ENCODE results near the gene CENPQ.
"Not testable (repeated sequence)": the region's sequence is repeated elsewhere in the genome, so short reads cannot be mapped to it uniquely, and the experiment has no call there.

The CENPQ gene, protein sequence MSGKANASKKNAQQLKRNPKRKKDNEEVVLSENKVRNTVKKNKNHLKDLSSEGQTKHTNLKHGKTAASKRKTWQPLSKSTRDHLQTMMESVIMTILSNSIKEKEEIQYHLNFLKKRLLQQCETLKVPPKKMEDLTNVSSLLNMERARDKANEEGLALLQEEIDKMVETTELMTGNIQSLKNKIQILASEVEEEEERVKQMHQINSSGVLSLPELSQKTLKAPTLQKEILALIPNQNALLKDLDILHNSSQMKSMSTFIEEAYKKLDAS

DNA sequence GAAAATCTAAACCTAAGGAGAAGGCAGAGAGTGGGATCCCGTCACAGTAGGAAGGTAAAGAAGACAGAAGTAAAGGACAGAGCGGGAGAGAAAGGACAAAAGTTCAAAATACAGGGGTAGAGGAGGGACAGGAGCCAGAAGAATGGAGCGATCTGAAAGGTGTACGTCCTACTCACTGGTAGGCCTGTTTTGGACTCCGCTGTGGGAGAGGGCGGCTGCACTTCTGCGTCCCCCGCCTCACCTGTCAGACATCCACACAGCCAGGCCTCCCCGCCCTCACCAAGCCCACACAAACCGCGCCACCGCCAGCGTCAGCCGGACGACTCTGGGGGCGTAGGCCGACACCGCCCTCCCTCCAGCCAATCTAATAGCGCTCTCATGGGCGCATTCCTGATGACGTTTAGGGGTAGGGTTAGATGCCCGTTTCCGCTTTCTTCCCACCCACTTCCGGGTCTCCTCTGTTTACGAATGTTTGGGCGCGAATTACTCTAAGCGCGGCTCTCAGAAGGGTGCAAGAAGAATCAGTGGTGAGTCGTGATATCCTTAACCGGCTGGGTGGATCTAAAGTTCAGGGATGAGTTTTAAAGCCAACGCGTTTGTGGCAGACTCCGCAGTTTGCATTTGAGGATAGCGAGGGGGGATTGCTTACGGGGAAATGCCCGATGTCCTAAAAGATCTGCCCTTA lies at the start of gene CENPQ, which contains the start of gene MMUT:
Gene CENPQ (plus strand): TSS at position 444 of the 685 bp plus-strand sequence. CDS start 6,807 bp downstream, outside the sequence.
Gene MMUT (minus strand): TSS at position 327 of the 685 bp plus-strand sequence. CDS start 3,787 bp downstream, outside the sequence.
- peak; percentile 51 for DNase-seq

DNA sequence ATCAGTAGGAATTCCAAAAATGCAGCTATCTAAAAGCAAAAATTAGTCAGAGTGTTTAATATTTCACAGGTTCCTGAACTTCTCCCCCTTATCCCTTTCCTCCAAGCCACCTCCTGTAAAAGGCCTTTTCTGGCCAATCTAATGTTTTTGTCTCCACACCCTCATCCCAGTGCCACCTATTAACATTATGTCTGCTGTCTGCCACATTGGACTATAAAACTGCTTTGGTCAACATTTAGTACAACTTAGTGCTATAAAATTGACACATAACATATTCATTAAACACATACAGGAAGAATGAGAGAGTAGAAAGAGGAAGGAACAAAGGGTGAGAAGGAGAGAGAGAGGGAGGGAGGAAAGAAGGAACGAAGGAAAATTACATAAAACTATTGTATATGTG lies 47.8 kb upstream of the CENPQ start:
- no peak for DNase-seq

DNA sequence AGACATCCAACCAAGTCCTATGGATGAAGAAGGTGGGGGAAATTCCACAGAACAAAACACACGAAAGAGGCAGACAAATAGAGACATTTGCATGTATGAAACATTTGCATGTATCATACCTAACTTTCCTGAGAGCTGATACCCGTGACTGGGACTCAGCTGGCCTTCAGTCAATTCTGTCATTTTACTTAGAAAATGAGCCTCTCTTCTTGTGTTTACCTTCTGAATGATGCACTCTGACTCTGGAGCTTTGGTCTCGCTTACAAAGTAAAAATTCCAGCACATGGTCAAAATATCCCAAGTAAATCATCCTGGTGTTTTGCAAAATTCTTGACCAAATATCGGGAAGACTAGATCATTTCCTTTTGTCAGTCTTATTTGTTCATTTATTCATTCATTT lies 47.0 kb upstream of the CENPQ start:
- no peak for DNase-seq

DNA sequence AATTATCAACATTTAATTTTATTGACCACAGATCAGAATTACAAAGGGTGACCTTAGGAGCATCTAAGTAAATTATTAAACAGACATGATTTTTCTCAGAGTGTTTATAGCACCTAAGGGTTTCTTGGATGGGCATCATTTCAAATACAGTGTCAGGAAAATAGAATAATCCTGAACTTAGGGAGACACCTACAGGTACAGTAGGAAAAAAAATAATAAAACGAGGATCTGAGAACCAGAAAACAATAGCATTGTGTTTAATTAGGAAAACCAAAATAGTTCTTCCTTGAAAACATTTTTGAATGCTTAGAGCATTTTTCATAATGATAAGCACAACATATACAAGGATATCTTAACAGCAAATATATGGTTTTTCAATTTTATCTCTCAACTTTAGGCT lies 39.4 kb upstream of the CENPQ start:
- no peak for DNase-seq

DNA sequence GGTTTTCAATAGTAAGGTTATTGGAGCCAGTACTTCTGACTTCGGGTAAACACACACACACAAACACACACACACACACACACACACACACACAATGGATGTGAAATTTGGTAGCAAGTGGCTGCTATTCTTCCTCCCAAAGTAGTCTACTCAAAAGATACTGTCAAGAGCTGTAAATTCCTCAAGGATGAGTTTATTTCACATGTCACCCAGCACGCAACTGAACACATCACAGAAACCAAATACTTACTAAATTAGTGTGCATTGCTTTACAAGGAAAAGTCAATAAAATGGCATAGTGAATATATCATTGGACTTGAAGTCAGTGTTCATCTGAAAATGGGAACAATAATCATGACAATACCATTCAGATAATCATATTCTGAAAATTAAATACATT lies 33.0 kb upstream of the CENPQ start:
- no peak for DNase-seq

DNA sequence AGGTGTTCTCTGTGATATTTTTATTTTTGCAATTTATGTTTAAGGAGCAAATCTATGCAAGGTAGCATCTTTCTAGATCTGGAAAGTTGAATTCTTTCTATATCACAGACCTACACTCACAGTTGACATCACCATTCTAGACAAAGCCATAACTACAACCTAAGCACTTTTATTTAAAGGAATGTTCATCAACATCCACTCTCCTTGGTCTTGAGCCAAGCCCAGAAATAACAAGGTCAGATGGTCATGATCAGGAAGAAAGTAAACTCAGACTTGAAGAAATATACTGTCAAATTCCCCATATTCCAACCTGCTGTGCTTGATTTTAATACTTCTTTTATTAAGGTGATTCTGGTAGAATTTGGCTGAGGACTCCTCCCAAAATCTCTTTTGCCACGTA lies 32.3 kb upstream of the CENPQ start:
- DNase-seq: no peak

DNA sequence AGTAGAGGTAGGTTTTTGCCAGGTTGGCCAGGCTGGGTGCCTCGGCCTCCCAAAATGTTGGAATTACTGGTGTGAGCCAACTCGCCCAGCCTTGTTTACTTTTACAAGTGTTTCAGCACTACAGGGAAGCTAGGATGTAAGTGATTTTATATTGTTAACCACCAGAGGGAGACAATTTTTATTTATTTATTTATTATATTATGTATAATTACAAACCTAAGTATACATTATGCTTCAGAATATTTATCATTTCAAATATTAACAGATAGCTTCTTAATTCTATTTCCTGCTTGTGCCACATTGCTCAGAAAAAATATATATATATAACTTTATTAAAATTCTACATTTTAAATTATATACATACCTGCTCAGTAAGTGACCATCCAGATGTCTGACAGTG lies 9.9 kb upstream of the CENPQ start:
- DNase-seq: no peak

DNA sequence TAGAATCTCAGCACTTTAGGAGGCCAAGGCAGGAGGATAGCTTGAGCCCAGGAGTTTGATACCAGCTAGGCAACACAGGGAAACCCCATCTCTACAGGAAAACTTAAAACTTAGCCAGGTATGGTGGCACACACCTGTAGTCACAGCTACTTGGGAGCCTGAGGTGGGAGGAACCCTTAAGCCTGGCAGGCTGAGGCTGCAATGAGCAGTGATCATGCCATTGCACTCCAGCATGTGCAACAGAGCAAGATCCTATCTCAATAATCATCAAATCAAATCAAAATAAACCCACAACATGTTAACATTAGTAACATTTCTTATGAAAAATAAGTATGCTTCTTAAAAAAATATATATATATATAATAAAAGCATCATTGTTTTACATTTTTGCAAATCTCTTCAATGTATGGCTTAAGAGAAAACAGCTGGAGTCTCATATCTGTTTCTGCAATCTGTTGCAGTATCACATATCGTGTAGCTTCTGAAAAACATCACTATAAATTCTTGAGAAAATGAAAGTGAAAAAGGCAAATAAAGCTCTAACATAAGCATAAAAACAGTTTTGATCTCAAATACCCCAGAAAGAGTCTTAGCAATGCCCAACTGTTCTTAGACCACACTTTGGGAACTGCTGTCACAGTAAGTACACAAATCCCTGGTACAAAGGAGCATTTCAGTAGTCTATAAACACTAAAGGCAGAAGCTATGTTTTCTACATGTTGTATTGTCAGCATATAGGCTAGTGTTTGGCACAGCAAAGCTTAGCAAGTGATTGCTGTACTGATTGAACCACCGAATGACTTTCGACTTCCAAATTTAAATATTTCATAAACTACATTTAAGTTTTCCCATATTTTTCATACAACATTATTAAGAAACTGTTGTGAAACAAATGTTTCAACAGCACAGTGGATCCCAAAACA lies 8.1 kb upstream of the CENPQ start:
- DNase-seq: no peak

DNA sequence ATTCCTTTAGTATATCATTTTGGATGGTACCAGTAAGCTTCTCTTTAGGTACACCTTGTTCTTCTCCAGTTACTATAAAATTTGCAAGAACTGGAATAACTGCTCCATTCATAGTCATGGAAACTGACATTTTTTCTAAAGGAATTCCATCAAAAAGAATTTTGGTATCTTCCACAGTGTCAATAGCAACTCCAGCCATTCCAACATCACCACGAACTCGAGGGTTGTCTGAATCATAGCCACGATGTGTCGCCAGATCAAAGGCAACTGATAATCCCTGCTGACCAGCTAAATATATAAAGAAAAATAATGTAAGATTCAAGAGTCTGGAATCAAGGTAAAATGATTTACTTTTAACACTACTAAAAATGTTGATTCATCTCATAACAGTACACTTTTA lies 5.4 kb upstream of the CENPQ start:
- no peak for DNase-seq

DNA sequence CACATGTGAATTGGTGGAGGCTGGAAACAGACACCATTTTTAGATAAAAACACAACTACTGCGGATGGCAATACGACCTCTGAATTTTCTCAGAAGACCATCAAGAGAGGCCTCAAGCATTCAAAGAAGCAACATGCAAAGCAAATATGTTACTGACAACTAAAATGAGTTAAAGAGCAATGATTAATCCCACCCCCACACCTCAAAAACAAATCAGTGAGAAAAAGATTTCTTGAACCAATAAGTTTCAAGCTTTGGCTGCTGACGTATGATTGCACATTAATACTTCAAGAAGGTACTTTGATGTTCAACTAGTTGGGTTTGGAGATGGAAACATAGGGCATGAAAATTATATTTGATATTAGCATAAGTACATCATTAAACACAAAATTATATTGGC lies 1.1 kb upstream of the CENPQ start:
- DNase-seq: no peak

DNA sequence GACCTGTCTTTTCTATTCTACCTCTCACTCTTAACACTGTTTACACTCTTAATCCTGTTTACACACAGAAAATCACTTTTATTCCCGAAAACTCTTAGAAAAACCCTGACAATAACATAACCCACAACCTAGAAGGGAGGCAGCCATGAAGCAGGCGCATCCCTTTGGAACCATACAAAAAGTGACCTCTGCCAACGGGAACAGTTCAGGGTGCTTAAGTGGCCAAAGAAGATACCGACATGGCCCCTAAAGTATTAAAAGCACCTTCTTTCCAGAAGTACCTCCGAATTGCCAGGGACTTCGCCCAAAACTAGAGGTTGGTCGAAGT lies 607 bp upstream of the CENPQ start:
- no peak for DNase-seq

DNA sequence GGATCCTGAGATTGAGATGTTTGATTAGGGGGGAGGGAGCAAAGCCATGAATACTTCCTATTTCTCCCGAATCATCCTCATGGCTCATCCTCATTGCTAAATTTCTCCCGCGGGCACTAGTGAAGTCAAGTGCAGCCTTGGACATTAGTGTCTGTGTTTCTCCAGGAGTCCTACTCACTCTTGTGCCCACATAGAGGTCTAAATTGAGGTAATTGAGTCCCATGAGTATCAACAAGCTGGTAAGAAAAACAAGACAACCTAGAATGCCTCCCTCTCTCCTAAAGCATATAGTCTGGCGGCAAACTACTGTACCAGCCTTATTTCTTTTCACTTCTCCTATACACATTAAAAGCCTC lies 420 bp downstream of the CENPQ start:
- DNase-seq: no peak

DNA sequence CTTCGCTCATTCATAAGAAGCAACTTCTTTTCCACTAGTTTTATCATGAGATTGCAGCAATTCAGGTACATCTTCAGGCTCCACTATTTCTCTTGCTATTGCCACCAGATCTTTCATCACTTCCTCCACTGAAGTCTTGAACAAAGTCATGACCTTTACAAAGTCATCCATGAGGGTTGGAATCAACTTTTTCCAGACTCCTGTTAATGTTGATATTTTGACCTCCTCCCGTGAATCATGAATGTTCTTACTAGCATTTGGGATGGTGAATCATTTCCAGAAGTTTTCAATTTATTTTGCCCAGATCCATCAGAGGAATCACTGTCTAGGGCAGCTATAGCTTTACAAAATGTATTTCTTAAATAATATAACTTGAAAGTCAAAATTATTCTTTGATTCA lies 1.5 kb downstream of the CENPQ start:
- no peak for DNase-seq

DNA sequence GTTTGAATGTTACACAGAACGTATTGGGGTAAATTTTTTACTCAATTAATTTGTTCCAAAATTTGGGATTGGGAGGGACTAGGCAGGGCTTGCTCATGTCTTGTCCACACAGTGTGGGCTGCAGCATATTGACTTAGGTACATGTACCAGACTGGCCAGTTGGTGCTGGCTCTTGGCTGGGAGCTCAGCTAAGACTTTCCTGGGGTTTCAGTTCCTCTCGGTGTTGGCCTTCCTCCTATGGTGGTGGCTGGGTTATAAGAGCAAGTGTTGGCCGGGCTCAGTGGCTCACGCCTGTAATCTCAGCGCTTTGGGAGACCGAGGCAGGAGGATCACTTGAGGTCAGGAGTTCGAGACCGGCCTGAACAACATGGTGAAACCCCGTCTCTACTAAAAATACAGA lies 4.9 kb downstream of the CENPQ start:
- no peak for DNase-seq

DNA sequence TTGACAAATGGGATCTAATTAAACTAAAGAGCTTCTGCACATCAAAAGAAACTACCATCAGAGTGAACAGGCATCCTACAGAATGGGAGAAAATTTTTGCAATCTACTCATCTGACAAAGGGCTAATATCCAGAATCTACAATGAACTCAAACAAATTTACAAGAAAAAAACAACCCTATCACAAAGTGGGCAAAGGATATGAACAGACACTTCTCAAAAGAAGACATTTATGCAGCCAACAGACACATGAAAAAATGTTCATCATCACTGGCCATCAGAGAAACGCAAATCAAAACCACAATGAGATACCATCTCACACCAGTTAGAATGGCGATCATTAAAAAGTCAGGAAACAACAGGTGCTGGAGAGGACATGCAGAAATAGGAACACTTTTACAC lies 13.4 kb downstream of the CENPQ start:
- DNase-seq: not testable (repeated sequence)

DNA sequence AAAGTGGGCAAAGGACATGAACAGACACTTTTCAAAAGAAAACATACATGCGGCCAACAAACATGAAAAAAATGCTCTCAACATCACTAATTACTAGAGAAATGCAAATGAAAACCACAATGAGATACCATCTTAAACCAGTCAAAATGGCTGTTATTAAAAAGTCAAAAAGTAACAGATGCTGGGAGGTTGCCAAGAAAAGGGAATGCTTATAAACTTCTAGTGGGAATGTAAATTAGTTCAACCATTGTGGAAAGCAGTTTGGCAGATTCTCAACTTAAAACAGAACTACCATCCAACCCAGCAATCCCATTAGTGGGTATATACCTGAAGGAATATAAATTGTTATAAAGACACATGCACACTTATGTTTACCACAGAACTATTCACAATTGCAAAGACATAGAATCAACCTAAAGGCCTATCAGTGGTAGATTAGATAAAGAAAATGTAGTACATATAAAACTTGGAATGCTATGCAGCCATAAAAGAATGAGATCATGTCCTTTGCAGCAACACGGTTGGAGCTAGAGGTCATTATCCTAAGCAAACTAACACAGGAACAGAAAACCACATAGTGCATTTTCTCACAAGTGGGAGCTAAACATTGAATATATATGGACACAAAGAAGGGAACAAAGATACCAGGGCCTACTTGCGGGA lies 16.3 kb downstream of the CENPQ start:
- DNase-seq: no peak

DNA sequence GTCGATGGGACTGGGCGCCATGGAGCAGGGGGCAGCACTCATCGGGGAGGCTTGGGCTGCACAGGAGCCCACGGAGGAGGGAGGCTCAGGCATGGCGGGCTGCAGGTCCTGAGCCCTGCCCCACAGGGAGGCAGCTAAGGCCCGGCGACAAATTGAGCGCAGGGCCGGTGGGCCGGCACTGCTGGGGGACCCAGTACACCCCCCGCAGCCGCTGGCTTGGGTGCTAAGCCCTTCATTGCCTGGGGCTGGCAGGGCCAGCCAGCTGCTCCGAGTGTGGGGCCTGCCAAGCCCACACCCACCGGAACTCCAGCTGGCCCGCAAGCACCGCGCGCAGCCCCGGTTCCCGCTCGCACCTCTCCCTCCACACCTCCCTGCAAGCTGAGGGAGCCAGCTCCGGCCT lies 18.7 kb downstream of the CENPQ start:
- DNase-seq: not testable (repeated sequence)

DNA sequence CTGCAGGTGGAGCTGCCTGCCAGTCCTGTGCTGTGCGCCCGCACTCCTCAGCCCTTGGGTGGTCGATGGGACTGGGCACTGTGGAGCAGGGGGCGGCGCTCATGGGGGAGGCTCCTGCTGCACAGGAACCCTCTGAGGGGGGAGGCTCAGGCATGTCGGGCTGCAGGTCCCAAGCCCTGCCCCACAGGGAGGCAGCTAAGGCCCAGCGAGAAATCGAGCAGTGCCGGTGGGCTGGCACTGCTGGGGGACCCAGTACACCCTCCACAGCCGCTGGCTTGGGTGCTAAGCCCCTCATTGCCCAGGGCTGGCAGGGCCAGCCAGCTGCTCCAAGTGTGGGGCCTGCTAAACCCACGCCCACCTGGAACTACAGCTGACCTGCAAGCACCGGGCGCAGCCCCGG lies 20.2 kb downstream of the CENPQ start:
- not testable (repeated sequence) for DNase-seq

DNA sequence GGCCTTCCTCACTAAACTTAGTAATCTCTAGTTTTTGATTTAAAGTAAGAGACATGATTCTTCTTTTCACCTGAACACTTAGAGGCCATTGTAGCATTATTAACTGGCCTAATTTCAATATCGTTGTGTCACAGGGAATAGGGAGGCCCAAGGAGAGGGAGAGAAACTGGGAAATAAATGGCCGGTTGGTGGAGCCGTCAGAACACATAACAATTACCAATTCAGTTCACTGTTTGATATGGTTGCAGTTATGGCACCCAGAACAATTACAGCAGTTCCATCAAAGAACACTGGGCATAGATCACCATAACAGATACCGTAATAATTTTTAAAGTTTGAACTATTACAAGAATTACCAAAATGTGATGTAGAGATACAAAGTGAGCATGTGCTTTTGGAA lies 27.5 kb downstream of the CENPQ start:
- DNase-seq: no peak

DNA sequence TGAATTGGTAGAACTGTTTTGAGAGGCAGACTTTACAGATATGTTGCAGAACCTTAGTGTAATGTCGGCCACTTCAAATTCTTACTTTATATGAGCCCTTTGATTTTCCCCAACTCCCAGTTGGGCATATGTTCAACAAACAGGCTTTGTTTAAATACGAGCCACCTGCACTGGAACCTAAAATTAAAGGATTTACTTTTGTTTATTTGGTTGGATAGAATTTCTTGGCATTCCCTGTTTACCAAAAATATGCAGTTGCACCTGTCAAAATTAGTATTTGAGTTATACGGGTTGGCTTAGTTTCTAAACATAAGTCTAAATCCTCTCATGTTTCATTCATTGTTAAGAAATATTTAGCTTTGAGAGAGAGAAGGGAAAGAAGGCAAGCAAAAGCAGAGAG lies 34.1 kb downstream of the CENPQ start:
- no peak for DNase-seq

DNA sequence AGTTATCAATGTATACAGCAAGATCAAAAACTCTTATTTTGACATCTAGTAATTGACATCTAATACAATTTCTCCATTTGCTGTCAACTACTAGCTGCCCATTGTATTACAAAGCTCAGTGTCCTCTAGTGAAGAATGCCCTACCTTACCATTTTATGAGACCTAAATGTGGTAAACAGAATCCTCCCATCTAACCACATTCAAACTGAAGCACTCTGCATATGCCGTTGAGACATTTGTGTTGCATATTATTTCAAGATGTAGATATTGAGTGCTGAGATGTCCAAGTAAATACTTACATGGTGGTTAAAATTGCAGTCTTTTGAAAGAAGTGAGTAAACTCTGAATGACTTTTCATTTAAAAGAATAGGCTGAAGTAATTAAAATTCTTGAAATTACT lies 36.0 kb downstream of the CENPQ start:
- DNase-seq: no peak

DNA sequence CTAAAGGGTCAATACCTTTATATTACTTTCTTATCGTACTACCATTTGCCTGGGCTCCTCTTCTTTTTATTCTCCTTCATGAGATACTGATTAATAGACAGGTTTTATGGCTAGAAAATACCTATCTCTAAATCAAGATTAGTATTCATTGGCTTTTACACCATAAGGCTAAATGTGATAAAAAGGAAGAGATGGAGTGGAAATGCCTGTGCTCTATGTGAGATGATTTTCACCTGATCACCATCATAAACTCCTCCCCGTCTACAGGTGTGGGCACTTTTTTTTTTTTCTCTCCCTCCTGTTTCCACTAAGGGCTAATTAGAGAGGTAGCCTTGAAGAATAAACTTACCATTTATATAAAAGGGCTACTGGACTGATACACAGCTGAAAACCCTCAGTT lies 36.5 kb downstream of the CENPQ start, which contains the start of gene GLYATL3:
Gene GLYATL3 (plus strand): TSS at position 301 of the 400 bp plus-strand sequence. CDS start 12,068 bp downstream, outside the sequence.
- no peak for DNase-seq

DNA sequence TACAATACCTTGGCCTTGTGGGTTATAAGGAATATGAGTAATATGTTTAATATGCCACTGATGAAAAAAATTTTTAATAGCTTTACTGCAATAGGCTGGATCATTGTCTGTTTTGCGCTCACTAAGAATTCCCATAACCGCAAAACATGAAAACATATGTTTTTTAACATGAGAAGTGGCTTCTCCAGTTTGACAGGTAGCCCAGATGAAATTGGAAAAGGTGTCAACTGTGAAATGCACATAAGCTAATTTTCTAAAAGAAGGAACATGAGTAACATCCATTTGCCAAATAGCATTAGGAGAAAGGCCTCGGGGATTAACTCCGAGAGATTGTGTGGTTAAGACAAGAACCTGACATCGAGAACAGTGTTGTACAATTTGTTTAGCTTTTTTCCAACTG lies 41.5 kb downstream of the CENPQ start:
- no peak for DNase-seq
